KMS-11 (cell line): ENCODE data around the gene PROS1.

ENCODE experiments used
- H2AFZ ChIP-seq: fragments of 200-600 bp; sonication (generic); 2 replicates; pipeline ENCODE4 v1.6.1; 2016; ENCODE audit warnings: antibody characterized with exemption, mixed run types, low read depth
- H3K27ac ChIP-seq: fragments of 200-600 bp; sonication (generic); 2 replicates; pipeline ENCODE4 v1.6.1; 2016; ENCODE audit warnings: mild to moderate bottlenecking, mixed run types
- H3K27me3 ChIP-seq: fragments of 200-600 bp; sonication (generic); 2 replicates; pipeline ENCODE4 v1.6.1; 2017; ENCODE audit warnings: mild to moderate bottlenecking, low read depth, mixed run types, moderate library complexity; ENCODE audit not compliant: insufficient read depth
- H3K36me3 ChIP-seq: fragments of 200-600 bp; sonication (generic); 2 replicates; pipeline ENCODE4 v1.6.1; 2017; ENCODE audit warnings: mild to moderate bottlenecking, mixed run types; ENCODE audit not compliant: insufficient read depth
- H3K4me1 ChIP-seq: fragments of 200-600 bp; sonication (generic); 2 replicates; pipeline ENCODE4 v1.6.1; 2016; ENCODE audit warnings: mild to moderate bottlenecking, low read depth, mixed run types; ENCODE audit not compliant: poor library complexity, severe bottlenecking
- H3K4me2 ChIP-seq: fragments of 200-600 bp; sonication (generic); 2 replicates; pipeline ENCODE4 v1.7.0; 2016; ENCODE audit warnings: mild to moderate bottlenecking, mixed run types
- H3K4me3 ChIP-seq: fragments of 200-600 bp; sonication (generic); IDR thresholded peaks from 2 replicates; pipeline ENCODE4 v1.6.1; 2017; ENCODE audit warnings: low read depth, low read length, mixed read lengths; ENCODE audit not compliant: insufficient read depth
- H3K79me2 ChIP-seq: fragments of 200-600 bp; sonication (generic); 2 replicates; pipeline ENCODE4 v1.6.1; 2016; ENCODE audit warnings: low read depth, mixed run types; ENCODE audit not compliant: insufficient read depth
- H3K9ac ChIP-seq: fragments of 200-600 bp; sonication (generic); 2 replicates; pipeline ENCODE4 v1.6.1; 2016; ENCODE audit warnings: mild to moderate bottlenecking, mixed run types
- H4K20me1 ChIP-seq: fragments of 200-600 bp; sonication (generic); 2 replicates; pipeline ENCODE4 v1.6.1; 2016; ENCODE audit warnings: mild to moderate bottlenecking, mixed run types; ENCODE audit not compliant: insufficient read depth
- TF ChIP-seq, protein P1 (sequence below): fragments of 200-600 bp; sonication (generic); conservative IDR thresholded peaks from 2 replicates; pipeline ENCODE4 v1.6.1; 2017; ENCODE audit warnings: low read depth, mild to moderate bottlenecking, antibody characterized with exemption, low read length, moderate library complexity, mixed read lengths

The PROS1 gene

GRCh38 chr3:93973131-93974126 is at the start of gene PROS1:
PROS1 (minus strand) TSS chr3:93973896; CDS start chr3:93973749, 147 bp downstream.
- Histone ChIP-seq H3K36me3 (no peaks in the 10 kb centered on the region), H3K27ac (peak within 1 kb of the TSS; percentile 44; the same call in 1 of the 2 replicates), H3K79me2 (no peaks in the 10 kb centered on the region), H3K4me3 (peak within 1 kb of the TSS; percentile 84), H3K4me1 (peaks cover 15% of the 10 kb centered on the region), H3K9ac (peak within 1 kb of the TSS; percentile 63), H4K20me1 (no peaks in the 10 kb centered on the region), H3K4me2 (peak within 1 kb of the TSS; percentile 85), H3K27me3 (no peaks in the 10 kb centered on the region), H2AFZ (peak within 1 kb of the TSS; percentile 99)
- TF ChIP-seq, protein P1, sequence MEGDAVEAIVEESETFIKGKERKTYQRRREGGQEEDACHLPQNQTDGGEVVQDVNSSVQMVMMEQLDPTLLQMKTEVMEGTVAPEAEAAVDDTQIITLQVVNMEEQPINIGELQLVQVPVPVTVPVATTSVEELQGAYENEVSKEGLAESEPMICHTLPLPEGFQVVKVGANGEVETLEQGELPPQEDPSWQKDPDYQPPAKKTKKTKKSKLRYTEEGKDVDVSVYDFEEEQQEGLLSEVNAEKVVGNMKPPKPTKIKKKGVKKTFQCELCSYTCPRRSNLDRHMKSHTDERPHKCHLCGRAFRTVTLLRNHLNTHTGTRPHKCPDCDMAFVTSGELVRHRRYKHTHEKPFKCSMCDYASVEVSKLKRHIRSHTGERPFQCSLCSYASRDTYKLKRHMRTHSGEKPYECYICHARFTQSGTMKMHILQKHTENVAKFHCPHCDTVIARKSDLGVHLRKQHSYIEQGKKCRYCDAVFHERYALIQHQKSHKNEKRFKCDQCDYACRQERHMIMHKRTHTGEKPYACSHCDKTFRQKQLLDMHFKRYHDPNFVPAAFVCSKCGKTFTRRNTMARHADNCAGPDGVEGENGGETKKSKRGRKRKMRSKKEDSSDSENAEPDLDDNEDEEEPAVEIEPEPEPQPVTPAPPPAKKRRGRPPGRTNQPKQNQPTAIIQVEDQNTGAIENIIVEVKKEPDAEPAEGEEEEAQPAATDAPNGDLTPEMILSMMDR, result no peak

- no peak overlapping the region for H3K27ac ChIP-seq
- no peaks in the 10 kb centered on the region for H3K27me3 ChIP-seq
- H3K4me2 ChIP-seq, result no peak overlapping the region
- H2AFZ ChIP-seq, result no peak overlapping the region
- no peak overlapping the region for H3K9ac ChIP-seq
- no peak overlapping the region for H3K4me3 ChIP-seq
- no peaks in the 10 kb centered on the region for H3K36me3 ChIP-seq
- TF ChIP-seq, protein P1, result no peak
- no peaks in the 10 kb centered on the region for H4K20me1 ChIP-seq
- no peaks in the 10 kb centered on the region for H3K79me2 ChIP-seq
- no peaks in the 10 kb centered on the region for H3K4me1 ChIP-seq
Observed at GRCh38 chr3:94020293-94020692, 46.6 kb upstream of the PROS1 start.

- Histone ChIP-seq H3K9ac (no peak overlapping the region), H3K36me3 (no peaks in the 10 kb centered on the region), H3K4me3 (no peak overlapping the region), H3K4me1 (no peaks in the 10 kb centered on the region), H4K20me1 (no peaks in the 10 kb centered on the region), H3K27ac (no peak overlapping the region), H3K79me2 (no peaks in the 10 kb centered on the region), H2AFZ (no peak overlapping the region), H3K27me3 (no peaks in the 10 kb centered on the region), H3K4me2 (no peak overlapping the region)
- TF ChIP-seq, protein P1, result no peak
Observed at GRCh38 chr3:94019659-94020058, 46.0 kb upstream of the PROS1 start.

DNA sequence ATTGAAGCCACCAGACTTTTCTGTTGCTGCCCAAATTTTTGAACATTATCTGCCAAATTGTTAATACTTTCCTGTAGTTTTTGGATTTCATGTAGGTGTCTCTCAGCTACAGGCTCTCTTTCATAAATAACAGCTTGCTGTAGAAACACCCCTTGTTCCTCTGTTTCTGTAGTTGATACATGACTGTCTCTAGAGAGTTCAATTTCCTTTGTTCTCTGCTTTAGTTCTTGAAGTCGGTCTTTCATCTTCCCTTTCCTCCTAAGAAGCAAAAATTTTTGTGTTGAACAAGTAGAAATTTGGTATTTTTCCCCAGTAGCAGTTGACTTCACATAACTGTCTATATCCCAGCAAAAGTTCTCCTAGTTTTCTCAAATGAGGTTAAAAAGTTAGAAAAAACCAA is 41.3 kb upstream of the PROS1 start:
- Histone ChIP-seq H3K4me2 (no peak overlapping the region), H3K4me1 (no peaks in the 10 kb centered on the region), H3K9ac (no peak overlapping the region), H3K79me2 (no peaks in the 10 kb centered on the region), H3K27ac (no peak overlapping the region), H2AFZ (no peak overlapping the region), H3K27me3 (no peaks in the 10 kb centered on the region), H3K36me3 (no peaks in the 10 kb centered on the region), H4K20me1 (no peaks in the 10 kb centered on the region), H3K4me3 (no peak overlapping the region)
- TF ChIP-seq, protein P1, result no peak
